Neural progenitor cell (in vitro differentiated cells): ENCODE measurements around the gene WWOX.

Source experiments
- EZH2 ChIP-seq: fragments of 200-600 bp; sonication (generic); IDR thresholded peaks from 2 replicates; pipeline ENCODE4 v1.6.1; 2017; ENCODE audit warnings: antibody characterized with exemption, mild to moderate bottlenecking, moderate library complexity
- EZH2phosphoT487 ChIP-seq: fragments of 200-600 bp; sonication (generic); IDR thresholded peaks from 2 replicates; pipeline ENCODE4 v1.6.1; 2017; ENCODE audit warnings: antibody characterized with exemption
- TF ChIP-seq, protein P1 (sequence below): fragments of 200-600 bp; sonication (generic); IDR thresholded peaks from 2 replicates; pipeline ENCODE4 v1.5.1; 2017; ENCODE audit warnings: antibody characterized with exemption, mild to moderate bottlenecking

- no peak for TF ChIP-seq EZH2
- TF ChIP-seq, protein P1, sequence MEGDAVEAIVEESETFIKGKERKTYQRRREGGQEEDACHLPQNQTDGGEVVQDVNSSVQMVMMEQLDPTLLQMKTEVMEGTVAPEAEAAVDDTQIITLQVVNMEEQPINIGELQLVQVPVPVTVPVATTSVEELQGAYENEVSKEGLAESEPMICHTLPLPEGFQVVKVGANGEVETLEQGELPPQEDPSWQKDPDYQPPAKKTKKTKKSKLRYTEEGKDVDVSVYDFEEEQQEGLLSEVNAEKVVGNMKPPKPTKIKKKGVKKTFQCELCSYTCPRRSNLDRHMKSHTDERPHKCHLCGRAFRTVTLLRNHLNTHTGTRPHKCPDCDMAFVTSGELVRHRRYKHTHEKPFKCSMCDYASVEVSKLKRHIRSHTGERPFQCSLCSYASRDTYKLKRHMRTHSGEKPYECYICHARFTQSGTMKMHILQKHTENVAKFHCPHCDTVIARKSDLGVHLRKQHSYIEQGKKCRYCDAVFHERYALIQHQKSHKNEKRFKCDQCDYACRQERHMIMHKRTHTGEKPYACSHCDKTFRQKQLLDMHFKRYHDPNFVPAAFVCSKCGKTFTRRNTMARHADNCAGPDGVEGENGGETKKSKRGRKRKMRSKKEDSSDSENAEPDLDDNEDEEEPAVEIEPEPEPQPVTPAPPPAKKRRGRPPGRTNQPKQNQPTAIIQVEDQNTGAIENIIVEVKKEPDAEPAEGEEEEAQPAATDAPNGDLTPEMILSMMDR: no peak
- no peak for TF ChIP-seq EZH2phosphoT487
Measured at GRCh38 chr16:78146807-78147206, 47.4 kb downstream of the WWOX start.
